HG02588 (cell line): ENCODE measurements around the gene KPNA1.

Source experiments
- ATAC-seq: cut with Tn5 transposase; IDR thresholded peaks from one replicate; pipeline ENCODE4 v1.9.1; 2021; ENCODE audit warnings: mild to moderate bottlenecking, moderate library complexity; ENCODE audit not compliant: unreplicated experiment

KPNA1 gene

DNA sequence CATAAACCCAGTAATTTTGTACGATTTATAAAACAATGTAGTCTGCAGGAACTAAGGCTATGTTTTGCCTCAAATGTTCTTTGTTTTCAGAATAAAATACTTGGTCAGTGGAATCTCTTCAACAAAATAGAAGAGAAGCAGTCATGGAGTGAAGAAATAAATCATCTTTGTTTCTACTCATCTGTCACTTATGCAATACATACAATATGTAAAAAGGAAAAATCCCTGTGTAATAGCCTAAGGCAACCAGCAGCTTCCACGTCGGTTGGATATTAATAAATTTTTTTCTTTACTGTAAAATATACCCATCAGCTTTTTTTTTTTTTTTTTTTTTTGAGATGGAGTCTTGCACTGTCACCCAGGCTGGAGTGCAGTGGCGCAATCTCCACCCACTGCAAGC lies 93.6 kb downstream of the KPNA1 start:
- ATAC-seq: no peak

DNA sequence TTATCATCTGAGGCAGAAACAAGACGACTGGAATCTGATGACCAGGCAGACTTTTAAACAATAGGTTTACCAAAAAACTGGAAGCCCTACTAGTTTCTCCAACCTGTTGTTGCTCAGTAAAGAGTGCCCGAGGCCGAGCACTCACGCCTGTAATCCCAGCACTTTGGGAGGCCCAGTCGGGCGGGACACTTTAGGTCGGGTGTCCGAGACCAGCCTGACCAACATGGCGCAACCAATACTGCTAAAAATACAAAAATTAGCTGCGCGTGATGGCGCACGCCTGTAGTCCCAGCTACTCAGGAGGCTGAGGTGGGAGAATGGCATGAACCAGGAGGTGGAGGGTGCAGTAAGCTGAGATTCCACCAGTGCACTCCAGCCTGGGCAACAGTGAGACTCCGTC lies 97.8 kb downstream of the KPNA1 start:
- ATAC-seq: no peak

- peak; percentile 82 for ATAC-seq
Measured at GRCh38 chr3:122415762-122416654, 98.7 kb downstream of the KPNA1 start, which contains the start of gene WDR5B. WDR5B (minus strand) TSS chr3:122416062; CDS start chr3:122415528, 534 bp downstream.

GRCh38 chr3:122415104-122415744 lies 99.5 kb downstream of the KPNA1 start:
- peak; percentile 45 for ATAC-seq

DNA sequence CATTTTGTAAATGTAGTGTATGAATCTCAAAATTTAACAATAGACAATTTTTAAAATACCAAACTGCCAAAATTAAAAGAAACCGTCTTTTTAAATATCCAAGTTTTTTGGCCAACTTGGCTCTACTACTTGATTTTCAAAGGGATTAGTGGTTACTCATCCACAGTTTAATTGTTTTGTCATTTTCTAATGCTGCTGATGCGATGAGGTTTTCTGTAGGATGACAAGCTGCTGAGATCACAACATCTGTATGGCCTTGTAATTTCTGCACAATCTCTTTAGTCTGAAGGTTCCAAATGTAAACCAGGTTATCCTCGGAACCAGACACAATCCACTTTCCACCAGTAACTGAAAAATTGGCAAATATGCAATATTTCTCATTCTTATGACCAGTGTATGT lies 100.3 kb downstream of the KPNA1 start:
- no peak for ATAC-seq

- ATAC-seq: no peak
Measured at GRCh38 chr3:122410639-122411038, 104.1 kb downstream of the KPNA1 start.

DNA sequence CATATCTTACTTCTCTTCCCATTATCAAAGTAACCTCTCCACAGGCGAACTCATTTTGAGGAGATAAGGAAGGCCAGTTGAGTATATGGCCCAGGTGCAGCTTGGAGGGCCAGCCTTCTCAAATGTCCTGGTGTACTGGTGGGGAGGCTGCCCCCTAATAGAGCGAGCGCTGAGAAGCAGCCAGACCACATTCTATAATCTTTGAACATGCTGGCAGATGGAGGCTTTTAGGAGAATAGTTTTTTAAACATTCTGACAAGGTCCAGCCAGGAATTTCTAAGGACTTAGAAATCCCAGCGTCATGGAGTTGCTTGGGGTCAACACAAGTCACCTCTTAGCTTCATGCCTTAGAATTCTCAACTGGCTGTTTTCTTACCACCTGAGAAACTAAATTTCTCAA lies 104.6 kb downstream of the KPNA1 start:
- no peak for ATAC-seq

- no peak for ATAC-seq
Measured at GRCh38 chr3:122409446-122409845, 105.3 kb downstream of the KPNA1 start.

DNA sequence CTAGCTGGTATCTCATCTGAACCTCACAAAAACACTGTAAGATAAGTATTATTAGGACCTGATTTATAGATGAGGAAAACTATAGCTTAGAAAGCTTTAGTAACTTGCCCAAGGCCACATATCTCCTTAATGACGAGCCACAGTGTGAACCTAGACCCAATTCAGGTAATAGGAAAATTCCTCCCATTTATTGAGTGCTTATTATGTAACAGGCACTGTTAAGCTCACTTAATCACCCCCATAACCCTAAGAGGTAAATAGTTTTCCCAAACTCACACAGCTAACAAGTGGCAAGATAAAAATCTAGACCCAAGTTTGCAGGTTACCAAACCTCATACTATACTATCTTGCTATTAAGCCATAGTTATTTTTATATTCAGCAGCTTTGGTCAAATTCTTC lies 106.8 kb downstream of the KPNA1 start:
- no peak for ATAC-seq

GRCh38 chr3:122406198-122406597 lies 108.5 kb downstream of the KPNA1 start:
- ATAC-seq: no peak

- no peak for ATAC-seq
Measured at GRCh38 chr3:122405015-122405414, 109.7 kb downstream of the KPNA1 start.

DNA sequence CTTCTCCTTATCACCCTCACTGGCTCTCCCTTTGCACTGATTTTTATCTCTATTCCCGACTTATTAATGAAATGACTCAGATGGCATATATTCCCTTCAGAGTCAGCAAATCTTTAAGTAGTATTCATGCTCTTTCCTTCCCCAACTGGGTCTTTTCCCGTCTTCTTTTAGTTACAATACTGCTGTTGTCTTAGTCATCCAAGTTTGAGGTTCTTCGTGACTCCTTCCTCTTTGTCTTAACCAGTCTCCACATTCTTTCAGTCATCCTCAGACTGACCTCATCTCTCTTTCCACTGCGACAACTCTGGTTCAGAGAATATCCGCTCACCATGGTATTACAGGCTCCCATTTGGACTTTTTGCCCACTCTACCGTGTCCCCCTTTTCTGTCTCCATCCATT lies 111.2 kb downstream of the KPNA1 start:
- no peak for ATAC-seq

DNA sequence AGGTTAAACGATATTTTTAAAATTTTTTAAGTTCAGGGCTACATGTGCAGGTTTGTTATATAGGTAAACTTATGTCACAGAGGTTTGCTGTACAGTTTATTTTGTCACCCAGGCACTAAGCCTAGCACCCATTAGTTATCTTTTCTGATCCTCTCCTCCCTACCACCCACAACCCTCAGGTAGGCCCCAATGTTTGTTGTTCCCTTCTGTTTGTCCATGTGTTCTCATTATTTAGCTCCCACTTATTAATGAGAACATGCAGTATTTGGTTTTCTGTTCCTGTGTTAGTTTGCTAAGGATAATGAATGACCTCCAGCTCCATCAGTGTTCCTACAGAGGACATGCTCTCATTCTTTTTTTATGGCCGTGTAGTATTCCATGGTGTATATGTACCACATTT lies 115.8 kb downstream of the KPNA1 start:
- no peak for ATAC-seq

DNA sequence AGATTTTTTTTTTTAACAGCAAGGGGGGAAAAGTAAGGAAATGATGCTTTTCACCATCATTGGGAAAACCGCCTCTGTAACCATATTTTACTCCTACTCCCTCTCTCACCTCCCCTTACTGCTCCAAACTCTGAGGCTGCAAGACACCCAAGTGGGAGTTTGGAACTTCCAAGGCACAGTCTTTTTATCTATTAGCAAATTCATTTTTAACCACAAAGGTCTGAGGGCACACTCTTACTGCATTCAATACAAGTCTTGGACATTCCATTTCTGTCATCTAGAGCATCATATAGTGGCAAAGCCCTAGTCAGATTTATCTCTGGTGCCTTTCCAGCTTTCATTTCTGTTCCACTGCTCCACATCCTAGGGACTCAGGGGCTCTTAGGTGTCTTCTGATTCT lies 117.5 kb downstream of the KPNA1 start:
- ATAC-seq: no peak

DNA sequence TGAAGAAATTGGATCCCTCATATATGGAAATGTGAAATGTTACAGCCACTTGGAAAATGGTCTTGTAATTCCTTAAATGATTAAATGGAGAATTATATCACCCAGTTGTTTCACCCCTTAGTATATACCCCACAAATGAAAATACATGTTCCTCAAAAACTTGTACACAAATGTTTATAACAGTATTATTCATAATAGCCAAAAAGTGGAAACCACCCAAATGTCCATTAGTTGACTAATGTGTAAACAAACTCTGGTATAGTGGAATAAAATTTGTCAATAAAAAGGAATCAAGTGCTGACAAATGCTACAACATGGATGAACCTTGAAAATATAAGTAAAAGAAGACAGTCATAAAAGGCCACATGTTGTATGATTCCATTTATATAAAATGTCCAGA lies 118.2 kb downstream of the KPNA1 start:
- no peak for ATAC-seq

- no peak for ATAC-seq
Measured at GRCh38 chr3:122395582-122395981, 119.2 kb downstream of the KPNA1 start.

GRCh38 chr3:122394173-122394572 lies 120.6 kb downstream of the KPNA1 start:
- no peak for ATAC-seq

- ATAC-seq: no peak
Measured at GRCh38 chr3:122392868-122393844, 121.6 kb downstream of the KPNA1 start.

GRCh38 chr3:122391681-122392446 lies 122.9 kb downstream of the KPNA1 start:
- no peak for ATAC-seq

DNA sequence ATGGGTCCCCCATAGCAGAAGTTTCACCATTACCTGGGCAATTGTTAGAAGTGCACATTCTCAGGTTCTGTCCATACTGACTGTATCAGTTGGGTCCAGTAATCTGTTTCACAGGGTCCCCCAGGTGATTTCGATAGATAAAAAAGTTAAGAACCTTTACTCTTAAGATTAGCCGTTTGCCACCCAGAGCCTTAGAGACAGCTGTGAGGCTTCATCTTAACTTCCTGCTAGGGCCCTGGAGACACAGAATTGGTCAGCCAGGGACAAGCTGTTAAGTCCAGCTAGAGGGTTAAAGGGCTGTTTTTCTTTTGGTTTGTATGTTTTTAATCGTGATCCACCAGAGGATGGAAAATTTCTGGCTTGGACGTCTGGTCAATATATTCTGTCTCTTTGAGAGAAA lies 124.1 kb downstream of the KPNA1 start:
- ATAC-seq: no peak
